UCSD-AML1 (cell line): ENCODE measurements around the gene IKZF2.

Experiments used
- DNase-seq: peaks from one replicate; lab custom pipeline; 2025; ENCODE audit not compliant: unreplicated experiment; lab: John Stamatoyannopoulos, UW

The IKZF2 gene

GRCh38 chr2:212962691-212963090, 188.7 kb downstream of the IKZF2 start:
- DNase-seq, result no peak

GRCh38 chr2:212961255-212961654, 190.2 kb downstream of the IKZF2 start:
- DNase-seq, result no peak

- no peak for DNase-seq
Measured at GRCh38 chr2:212960336-212960735, 191.1 kb downstream of the IKZF2 start.

DNA sequence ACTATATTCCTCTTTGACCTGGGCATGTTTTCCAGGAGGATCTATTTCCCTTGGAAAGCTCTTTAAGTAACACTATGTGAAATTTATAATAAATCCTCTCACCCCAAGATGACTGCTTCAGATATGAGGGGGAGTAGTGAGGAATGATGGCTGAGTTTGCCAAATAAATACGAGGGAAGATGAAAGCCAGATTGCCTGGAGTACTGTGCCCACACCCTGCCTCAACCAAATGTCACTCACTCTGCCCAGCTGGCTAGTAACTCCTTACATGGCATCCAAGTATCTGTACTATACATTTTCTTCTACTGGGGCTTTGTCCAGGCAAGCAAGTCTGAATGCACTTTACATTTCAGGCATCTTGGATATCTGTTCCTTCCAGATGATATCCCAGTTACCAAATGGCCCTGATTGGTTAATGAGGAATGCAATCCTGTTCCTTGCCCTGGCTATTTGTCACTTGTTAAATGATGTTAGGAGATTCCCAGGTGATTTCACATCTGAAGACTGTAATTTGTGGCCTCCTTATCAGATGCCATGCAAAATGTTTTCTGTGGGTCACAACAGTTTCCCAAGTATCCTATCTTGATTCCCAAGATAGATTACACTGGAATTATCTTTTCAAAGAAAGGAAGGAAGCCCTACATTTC, 191.8 kb downstream of the IKZF2 start:
- DNase-seq, result no peak

GRCh38 chr2:212958757-212959295, 192.6 kb downstream of the IKZF2 start:
- DNase-seq, result no peak

GRCh38 chr2:212958133-212958532, 193.3 kb downstream of the IKZF2 start:
- no peak for DNase-seq

DNA sequence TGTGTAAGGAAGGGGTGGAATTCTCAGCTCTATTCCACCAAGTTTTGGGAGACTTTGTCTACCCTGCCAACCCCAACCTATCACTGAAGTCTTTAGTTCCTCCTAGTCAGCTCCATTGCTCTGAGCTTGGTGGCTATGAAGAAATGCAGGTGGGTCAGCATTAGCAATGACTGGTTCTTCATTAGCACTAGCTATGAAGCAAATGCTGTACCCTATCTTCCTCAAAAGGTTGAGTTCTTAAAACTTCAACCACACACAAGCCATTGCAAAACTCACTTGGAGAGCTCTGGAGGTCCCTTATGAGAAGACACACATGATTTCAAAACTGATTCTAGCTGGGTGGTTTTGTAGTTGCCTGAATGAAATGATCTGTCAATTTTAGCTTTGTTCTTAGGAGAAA, 193.8 kb downstream of the IKZF2 start:
- no peak for DNase-seq

DNA sequence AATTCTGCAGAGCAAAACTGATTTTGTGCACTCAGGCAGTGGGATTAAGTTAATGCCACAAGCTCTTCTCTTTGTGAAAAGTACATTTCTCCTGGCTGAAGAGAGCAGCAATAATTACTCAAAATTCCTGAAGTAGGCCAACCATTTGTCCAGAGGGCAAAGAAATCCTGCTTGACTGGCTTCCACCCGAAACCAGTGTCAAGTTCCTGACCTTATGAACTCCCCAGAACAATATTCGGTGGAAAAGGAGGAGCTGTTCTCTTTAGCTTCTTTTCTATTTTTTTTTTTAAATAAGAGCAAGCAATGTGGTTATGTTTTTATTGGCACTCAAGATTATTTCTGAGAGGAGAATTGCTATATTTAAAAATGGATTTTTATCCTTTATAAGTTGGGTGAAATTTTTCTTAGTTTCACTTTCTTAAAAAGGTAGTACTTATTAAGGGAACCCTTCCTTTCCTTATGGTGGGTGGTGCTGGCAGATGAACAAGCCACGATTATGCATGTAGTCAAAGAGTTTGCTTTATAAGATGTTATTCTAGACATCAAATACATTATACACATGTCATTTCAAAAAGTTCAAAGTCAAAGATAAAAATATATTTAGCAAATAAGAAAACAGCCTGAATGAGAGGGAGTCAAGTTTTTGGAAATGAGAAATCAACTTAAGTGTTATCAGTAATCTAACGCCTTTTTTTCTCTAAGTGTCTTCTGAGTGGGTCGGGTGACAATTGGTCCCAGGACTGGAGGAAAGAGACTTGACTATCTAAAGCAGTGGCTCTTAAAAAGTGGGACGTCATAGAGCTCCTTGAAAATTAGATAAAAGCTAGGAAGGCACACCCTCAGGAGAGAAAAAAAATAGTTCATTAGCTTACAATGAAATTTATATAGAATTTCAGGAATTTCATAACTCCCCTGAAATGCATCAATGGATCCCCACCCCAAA, 194.5 kb downstream of the IKZF2 start:
- no peak for DNase-seq

DNA sequence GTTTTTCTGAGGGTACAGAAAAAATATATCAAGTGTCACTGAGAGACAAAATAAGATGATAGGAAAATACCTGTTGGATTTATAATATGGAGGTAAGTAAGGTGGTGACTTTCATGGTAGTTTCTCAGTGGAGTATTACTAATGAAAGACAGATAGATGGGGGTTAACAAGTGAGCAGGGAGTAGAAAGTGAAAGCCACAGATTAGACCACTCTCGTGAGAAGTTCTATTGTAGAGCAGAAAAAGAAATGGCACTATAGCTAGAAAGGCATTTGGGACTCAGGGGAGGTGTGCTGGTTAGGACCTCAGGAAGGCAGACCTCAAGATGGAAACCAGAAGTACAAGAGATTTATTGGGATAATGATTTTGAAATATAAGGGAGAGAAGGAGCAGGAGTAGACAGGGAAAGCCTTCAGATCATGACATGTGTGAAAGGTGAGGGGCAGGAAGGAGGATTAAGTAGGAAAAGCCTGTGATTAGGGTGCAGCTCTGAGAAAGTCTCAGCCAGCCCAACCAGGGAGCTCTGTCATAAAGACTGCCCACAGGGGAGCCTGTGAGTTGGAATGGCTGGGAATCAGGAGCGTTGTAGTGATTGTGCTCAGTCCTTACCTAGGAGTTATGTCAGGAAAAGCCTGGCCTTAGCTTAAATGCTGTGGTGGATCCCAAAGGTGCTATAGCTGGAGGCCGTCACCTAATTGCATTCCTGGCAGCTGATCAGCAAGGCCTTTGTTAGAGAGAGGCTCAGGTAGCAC, 198.1 kb downstream of the IKZF2 start:
- DNase-seq, result no peak

GRCh38 chr2:212949786-212950185, 201.6 kb downstream of the IKZF2 start:
- no peak for DNase-seq
